SW 1271 (cell line): Measurements from ENCODE around the gene NELL1.

Experiments
- DNase-seq, 2 experiments: peaks; one replicate each; lab custom pipeline; 2025; lab: John Stamatoyannopoulos, UW

The NELL1 gene

GRCh38 chr11:20966489-20966888 is 297.1 kb downstream of the NELL1 start:
- DNase-seq = no peak

GRCh38 chr11:20973940-20974559 is 304.7 kb downstream of the NELL1 start:
- DNase-seq = no peak

DNA sequence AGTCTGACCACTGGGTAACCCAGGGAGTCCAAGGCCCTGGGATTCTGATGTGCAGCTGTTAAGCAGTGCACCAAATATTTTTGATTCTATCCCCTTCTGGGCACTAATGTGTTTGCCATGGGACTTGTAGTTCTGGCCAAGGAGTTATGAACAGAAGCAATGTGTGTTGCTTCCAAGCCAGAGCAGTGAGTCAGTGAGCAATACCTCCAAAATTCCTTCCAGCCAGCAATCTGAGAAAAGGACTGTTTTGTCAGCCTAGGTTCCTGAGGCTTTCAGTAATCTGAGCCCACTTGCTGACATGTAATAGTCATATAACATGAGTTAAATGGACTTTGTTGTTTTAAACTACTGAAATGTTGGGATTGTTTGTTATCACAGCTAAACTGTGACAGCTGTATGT is 311.4 kb downstream of the NELL1 start:
- no peak for DNase-seq

DNA sequence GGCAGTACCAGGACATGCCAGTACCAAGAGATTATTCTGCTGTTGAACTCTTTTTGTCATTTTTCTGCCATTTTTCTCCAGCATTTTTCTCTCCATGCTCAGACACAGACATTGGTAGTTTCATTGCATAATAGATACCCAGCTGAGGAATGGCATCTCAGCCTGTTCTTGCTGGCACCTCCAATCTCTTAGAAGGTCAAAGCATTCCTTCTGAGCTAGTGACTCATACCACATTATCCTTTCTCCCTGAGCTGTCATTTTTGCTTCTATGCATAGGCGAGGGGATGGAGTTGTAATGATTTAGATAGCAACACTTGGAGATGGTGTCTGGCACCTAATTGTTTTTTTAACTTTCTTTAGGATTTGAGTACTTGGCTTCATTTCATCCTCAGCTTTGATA is 321.1 kb downstream of the NELL1 start:
- no peak for DNase-seq

DNA sequence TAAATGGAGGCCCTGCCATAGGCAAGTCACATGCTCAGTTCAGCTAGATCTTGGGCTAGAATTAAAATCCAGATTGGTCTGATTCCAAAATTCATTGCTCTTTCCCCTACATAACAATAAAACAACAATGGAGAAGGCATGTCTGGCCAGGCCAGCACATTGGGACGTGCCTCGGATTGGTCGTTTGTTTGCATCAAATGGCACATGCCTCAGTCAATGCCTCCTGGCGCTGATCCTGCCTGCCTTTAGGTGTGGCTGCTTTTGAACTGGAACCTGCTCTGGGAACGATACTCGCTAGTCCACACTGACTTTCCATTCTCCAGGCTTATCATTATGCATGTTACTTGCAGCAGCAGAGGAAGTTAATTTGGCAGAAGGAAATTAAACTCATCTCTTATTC is 322.1 kb downstream of the NELL1 start:
- DNase-seq = no peak

- no peak for DNase-seq
Observed at GRCh38 chr11:21007297-21007696, 337.9 kb downstream of the NELL1 start.

- no peak for DNase-seq
Observed at GRCh38 chr11:21018248-21018647, 348.9 kb downstream of the NELL1 start.

DNA sequence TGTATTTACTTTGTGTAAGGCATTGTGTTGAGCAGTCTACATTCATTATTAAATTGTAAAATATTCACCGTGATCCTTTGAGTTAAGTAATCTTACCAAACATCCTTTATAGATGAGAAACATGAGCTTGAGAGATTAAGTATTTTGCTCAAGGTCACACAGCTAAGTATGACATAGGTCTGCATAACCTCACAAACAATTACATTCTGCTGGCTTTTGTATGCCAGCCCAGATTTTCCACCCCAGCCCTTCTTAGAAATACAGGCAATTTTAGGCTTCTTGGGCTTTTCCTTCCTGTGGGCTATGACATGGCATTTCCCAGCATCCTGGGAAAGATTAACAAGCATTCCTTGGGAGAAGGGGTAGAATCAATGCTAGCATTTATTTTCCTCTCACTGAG is 357.3 kb downstream of the NELL1 start:
- no peak for DNase-seq

GRCh38 chr11:21037850-21038249 is 368.5 kb downstream of the NELL1 start:
- DNase-seq = no peak

- no peak for DNase-seq
Observed at GRCh38 chr11:21038801-21039200, 369.4 kb downstream of the NELL1 start.

- no peak for DNase-seq
Observed at GRCh38 chr11:21040630-21041029, 371.2 kb downstream of the NELL1 start.

GRCh38 chr11:21048626-21049025 is 379.2 kb downstream of the NELL1 start:
- no peak for DNase-seq

DNA sequence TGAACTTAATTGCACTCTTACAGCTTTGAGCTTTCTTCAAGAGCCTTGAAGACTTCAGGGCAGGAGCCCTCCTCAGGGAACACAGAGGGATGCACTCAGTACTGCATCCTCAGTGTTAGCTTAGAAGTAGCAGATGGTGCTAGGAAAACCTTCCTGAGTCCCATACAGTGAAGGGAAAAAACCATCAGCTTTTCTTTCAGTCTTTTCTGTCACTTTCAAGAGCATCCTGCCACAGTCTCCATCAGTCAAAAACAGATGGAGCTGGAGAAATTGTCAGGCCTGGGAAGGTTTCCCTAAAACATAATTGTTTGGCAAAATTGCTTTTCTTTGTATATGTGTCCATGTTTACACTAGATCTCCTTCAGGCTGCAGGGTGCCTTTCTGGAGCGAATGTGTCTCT is 384.1 kb downstream of the NELL1 start:
- no peak for DNase-seq

- no peak for DNase-seq
Observed at GRCh38 chr11:21056644-21057043, 387.3 kb downstream of the NELL1 start.

DNA sequence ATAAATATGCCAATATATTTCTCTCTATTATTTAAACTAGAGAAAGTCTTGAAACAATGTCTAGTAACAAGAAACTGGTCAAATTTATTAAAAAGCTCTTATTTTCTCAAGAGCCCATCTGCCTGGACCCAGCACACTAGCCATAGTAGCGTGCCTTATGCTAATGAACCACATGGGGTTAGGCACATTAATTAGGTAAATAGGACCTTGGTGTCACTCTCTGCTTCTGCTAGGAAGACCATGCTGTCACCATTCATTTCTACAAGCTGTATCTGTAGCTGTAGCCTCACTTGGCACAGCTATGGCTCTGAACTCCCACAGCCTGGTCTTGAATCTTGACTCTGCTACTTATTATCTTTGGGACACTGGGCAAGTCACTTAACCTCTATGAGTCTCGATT is 390.5 kb downstream of the NELL1 start:
- DNase-seq = no peak

DNA sequence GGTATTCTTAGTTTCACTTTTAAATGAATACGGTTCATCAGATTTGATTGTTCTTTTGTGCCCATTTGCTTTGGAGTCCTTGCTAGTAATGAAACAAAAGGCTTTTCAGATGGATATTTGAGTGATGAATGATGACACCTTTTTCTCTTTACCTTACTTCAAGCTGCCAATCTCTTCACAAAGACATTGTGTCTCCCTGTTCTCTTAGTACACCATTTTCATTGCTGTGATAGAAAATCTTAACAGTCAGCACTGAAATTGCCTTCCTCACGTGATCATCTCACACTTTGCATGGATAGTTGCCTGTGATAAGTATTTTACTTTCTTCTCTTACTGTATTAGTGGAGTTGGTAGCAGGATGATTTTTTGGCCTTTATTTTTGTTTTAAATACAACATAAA is 396.6 kb downstream of the NELL1 start:
- DNase-seq = no peak

DNA sequence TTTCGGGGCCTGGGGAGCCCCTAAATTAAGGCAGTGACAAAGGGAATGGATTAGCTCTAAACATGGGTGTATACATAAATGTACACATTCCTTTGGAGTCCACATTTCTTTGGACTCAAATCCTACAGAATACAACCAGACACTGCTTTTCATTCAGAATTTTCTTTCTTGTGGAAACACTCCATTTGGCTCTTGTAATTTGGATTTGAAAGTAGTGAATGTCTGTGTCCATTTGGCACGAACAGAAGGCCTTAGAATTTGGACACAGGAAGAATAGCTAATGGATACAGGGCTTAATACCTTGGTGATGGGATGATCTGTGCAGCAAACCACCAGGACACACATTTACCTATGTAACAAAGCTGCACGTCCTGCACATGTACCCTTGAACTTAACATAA is 399.5 kb downstream of the NELL1 start:
- no peak for DNase-seq

GRCh38 chr11:21069909-21070308 is 400.5 kb downstream of the NELL1 start:
- DNase-seq = no peak

GRCh38 chr11:21072558-21072957 is 403.2 kb downstream of the NELL1 start:
- no peak for DNase-seq

DNA sequence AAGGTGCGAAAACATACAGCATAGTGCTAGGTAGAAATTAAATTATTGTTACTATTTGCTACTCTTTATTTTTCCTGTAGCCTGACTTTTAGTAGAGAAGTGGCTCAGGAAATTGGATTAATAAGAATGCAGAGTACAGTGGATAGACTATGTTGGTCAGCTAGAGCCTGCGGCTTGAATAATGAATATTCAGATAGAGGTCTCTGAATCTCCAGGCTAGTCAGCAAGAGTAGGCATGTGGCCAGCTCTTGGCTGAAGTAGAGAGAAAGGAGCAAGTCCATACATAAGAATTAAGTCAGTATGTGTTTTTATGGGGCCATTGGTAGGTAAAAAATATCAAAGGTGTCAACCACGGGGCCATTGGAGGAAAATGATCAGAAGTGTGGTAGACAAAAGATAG is 413.5 kb downstream of the NELL1 start:
- no peak for DNase-seq

- no peak for DNase-seq
Observed at GRCh38 chr11:21088930-21089329, 419.5 kb downstream of the NELL1 start.

- no peak for DNase-seq
Observed at GRCh38 chr11:21104641-21105040, 435.3 kb downstream of the NELL1 start.

DNA sequence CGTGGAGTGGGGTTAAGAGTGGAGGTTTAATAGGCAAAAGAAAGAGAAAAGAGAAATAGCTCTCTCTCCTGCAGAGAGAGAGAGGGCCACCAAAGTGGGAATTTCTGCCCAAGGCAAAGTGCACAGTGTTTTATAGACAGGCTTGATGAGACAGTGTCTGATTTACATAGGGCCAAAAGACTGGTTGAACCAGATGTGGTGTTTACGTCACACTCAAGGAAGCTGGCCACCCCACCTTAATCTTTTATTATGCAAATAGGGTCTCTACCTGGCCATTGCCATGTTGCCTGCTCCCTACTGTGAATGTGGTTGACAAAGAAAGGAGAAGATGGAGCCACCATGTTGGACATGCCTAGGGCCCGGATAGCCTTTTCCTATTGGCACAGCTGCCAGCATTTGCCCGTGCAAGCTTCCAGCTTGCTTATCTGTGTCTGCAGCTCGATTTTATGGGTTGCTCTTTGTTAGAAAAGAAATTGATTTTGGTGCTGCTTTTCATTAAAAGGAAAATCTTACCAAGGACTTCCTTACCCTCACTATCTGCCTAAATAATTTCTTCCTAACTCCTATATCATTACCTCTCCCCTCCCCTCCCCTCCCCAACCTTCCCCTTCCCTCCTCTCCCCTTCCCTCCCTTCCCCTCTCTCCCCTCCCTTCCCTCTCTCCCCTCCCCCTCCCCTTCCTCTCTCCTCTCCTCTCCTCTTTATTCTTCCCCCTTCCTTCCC is 436.0 kb downstream of the NELL1 start:
- DNase-seq = no peak

- DNase-seq = no peak
Observed at GRCh38 chr11:21109341-21109740, 440.0 kb downstream of the NELL1 start.
